Muscle of back (tissue), 13 donors: Measurements from ENCODE around the gene SPATA17. TPM values are rescaled to one million over a fixed set of nuclear protein-coding genes. Genes with fewer than 3 reads are reported as not detected.
"Not testable (repeated sequence)": the region's sequence is repeated elsewhere in the genome, so short reads cannot be mapped to it uniquely, and the experiment has no call there.

ENCODE experiments used
- DNase-seq, 3 donors: peaks; one replicate each; pipeline versions ENCODE4 v3.0.0 to v3.0.0-alpha.2; 2013
- long read RNA-seq, 9 donors: transcript quantifications; one replicate each; lab custom pipeline, GENCODE V29; 2026
- polyA plus RNA-seq, 10 donors: library from polyadenylated mRNA; unstranded; fragments of 120-200 nt; gene quantifications; one replicate each; pipeline ENCODE4 v1.2.1, GENCODE V29; 2013; ENCODE audit not compliant: insufficient read length in 10 of 10

The SPATA17 gene
- 1 to 10 TPM; 1.9 to 3.5 (median 3.0) TPM for polyA plus RNA-seq
- long read RNA-seq, donor 1 = 0 reads
- long read RNA-seq, donor 2 = 0 reads
- long read RNA-seq, donor 3 = 0 reads
- long read RNA-seq, donor 4, partial matches to known transcripts = 0 of 1 reads
- long read RNA-seq, donor 4, other reads (novel, unspliced or antisense) = 0 of 1 reads
- long read RNA-seq, donor 5 = 0 reads
- long read RNA-seq, donor 6 = 0 reads
- long read RNA-seq, donor 7 = 0 reads
- long read RNA-seq, donor 8 = 0 reads
- long read RNA-seq, donor 9 = 0 reads

GRCh38 chr1:217630711-217631591 is at the start of gene SPATA17, which contains the start of gene GPATCH2:
SPATA17 (plus strand) TSS chr1:217631344; CDS start chr1:217631379, 35 bp downstream.
GPATCH2 (minus strand) TSS chr1:217631090; CDS start chr1:217630971, 119 bp downstream.
- DNase-seq = peak; percentile 94 to 97 (median 94)

GRCh38 chr1:217584286-217584811 is 46.8 kb upstream of the SPATA17 start:
- not testable (repeated sequence) for DNase-seq

GRCh38 chr1:217585577-217585976 is 45.6 kb upstream of the SPATA17 start:
- no peak for DNase-seq

- DNase-seq = no peak
Measured at GRCh38 chr1:217586586-217586985, 44.6 kb upstream of the SPATA17 start.

- no peak for DNase-seq
Measured at GRCh38 chr1:217590598-217590997, 40.5 kb upstream of the SPATA17 start.

GRCh38 chr1:217599154-217599553 is 32.0 kb upstream of the SPATA17 start:
- no peak for DNase-seq

- DNase-seq = no peak
Measured at GRCh38 chr1:217602380-217602779, 28.8 kb upstream of the SPATA17 start.

- DNase-seq = no peak
Measured at GRCh38 chr1:217605390-217605789, 25.8 kb upstream of the SPATA17 start.

- no peak for DNase-seq
Measured at GRCh38 chr1:217614200-217614712, 16.9 kb upstream of the SPATA17 start.

- no peak for DNase-seq
Measured at GRCh38 chr1:217617126-217617525, 14.0 kb upstream of the SPATA17 start.

GRCh38 chr1:217620814-217621213 is 10.3 kb upstream of the SPATA17 start:
- no peak for DNase-seq

GRCh38 chr1:217622042-217622441 is 9.1 kb upstream of the SPATA17 start:
- DNase-seq = no peak

- DNase-seq = no peak
Measured at GRCh38 chr1:217626321-217626720, 4.8 kb upstream of the SPATA17 start.

GRCh38 chr1:217627431-217627830 is 3.7 kb upstream of the SPATA17 start:
- DNase-seq = no peak

- no peak for DNase-seq
Measured at GRCh38 chr1:217642455-217642854, 11.3 kb downstream of the SPATA17 start.

- no peak for DNase-seq
Measured at GRCh38 chr1:217647791-217648190, 16.6 kb downstream of the SPATA17 start.

GRCh38 chr1:217650674-217651073 is 19.5 kb downstream of the SPATA17 start:
- no peak for DNase-seq

GRCh38 chr1:217660353-217661062 is 29.4 kb downstream of the SPATA17 start:
- peak in 2 of 3 donors; percentile 10 to 46 for DNase-seq

GRCh38 chr1:217661407-217661806 is 30.3 kb downstream of the SPATA17 start:
- DNase-seq = no peak

- DNase-seq = no peak
Measured at GRCh38 chr1:217668351-217668940, 37.3 kb downstream of the SPATA17 start.

GRCh38 chr1:217673387-217673786 is 42.2 kb downstream of the SPATA17 start:
- no peak for DNase-seq
